Muscle layer of duodenum (tissue), 2 donors: ENCODE data around the gene TES.
"Not testable (repeated sequence)": the region's sequence is repeated elsewhere in the genome, so short reads cannot be mapped to it uniquely, and the experiment has no call there.

Experiments
- H3K27ac ChIP-seq: one replicate; pipeline ENCODE4 v1.7.0; 2013; ENCODE audit warnings: mild to moderate bottlenecking, low read length
- H3K27me3 ChIP-seq: one replicate; pipeline ENCODE4 v1.7.0; 2013; ENCODE audit warnings: low read depth, mild to moderate bottlenecking, control low read depth, low read length
- H3K36me3 ChIP-seq, 2 donors: one replicate each; pipeline ENCODE4 v1.7.0; 2013; ENCODE audit warnings: low read length in 2 of 2, control low read depth in 1 of 2, mild to moderate bottlenecking in 1 of 2; ENCODE audit not compliant: insufficient read depth in 2 of 2, control insufficient read depth in 1 of 2
- H3K4me1 ChIP-seq, 2 donors: one replicate each; pipeline ENCODE4 v1.7.0; 2013; ENCODE audit warnings: low read length in 2 of 2, mild to moderate bottlenecking in 2 of 2, control low read depth in 1 of 2, moderate library complexity in 1 of 2; ENCODE audit not compliant: insufficient read depth in 2 of 2, control insufficient read depth in 1 of 2
- H3K4me3 ChIP-seq, 2 donors: one replicate each; pipeline ENCODE4 v1.7.0; 2013; ENCODE audit warnings: low read length in 2 of 2, low read depth in 1 of 2, mild to moderate bottlenecking in 1 of 2
- H3K9me3 ChIP-seq, 2 donors: one replicate each; pipeline ENCODE4 v1.7.0; 2013; ENCODE audit warnings: low read length in 2 of 2, control low read depth in 1 of 2, mild to moderate bottlenecking in 1 of 2; ENCODE audit not compliant: control insufficient read depth in 1 of 2
- donor health status: healthy.

TES gene

GRCh38 chr7:116292381-116292780, 82.0 kb downstream of the TES start:
- no peaks in the 10 kb centered on the region for H3K27me3 ChIP-seq
- H3K36me3 ChIP-seq = no peaks in the 10 kb centered on the region
- no peaks in the 10 kb centered on the region for H3K9me3 ChIP-seq
- no peak overlapping the region for H3K4me3 ChIP-seq
- no peaks in the 10 kb centered on the region for H3K4me1 ChIP-seq
- no peak overlapping the region for H3K27ac ChIP-seq

- Histone ChIP-seq H3K4me3 (no peak overlapping the region), H3K36me3 (no peaks in the 10 kb centered on the region), H3K4me1 (no peaks in the 10 kb centered on the region), H3K27me3 (no peaks in the 10 kb centered on the region), H3K9me3 (no peaks in the 10 kb centered on the region), H3K27ac (no peak overlapping the region)
Measured at GRCh38 chr7:116293139-116293538, 82.8 kb downstream of the TES start.

GRCh38 chr7:116293633-116294032, 83.3 kb downstream of the TES start:
- no peaks in the 10 kb centered on the region for H3K27me3 ChIP-seq
- H3K27ac ChIP-seq = no peak overlapping the region
- peaks cover 0 to 2% of the 10 kb centered on the region in 2 donors for H3K9me3 ChIP-seq
- no peaks in the 10 kb centered on the region for H3K4me1 ChIP-seq
- H3K4me3 ChIP-seq = no peak overlapping the region
- no peaks in the 10 kb centered on the region for H3K36me3 ChIP-seq

- H3K27me3 ChIP-seq, H3K4me1 ChIP-seq, H3K4me3 ChIP-seq, H3K36me3 ChIP-seq, H3K27ac ChIP-seq, H3K9me3 ChIP-seq: not testable (repeated sequence)
Measured at GRCh38 chr7:116295903-116296302, 85.6 kb downstream of the TES start.

GRCh38 chr7:116298055-116298454, 87.7 kb downstream of the TES start:
- no peak overlapping the region for H3K27ac ChIP-seq
- H3K4me3 ChIP-seq = no peak overlapping the region

GRCh38 chr7:116298576-116298975, 88.2 kb downstream of the TES start:
- H3K36me3 ChIP-seq = no peaks in the 10 kb centered on the region
- H3K4me1 ChIP-seq = no peaks in the 10 kb centered on the region
- H3K9me3 ChIP-seq = peaks cover 0 to 3% of the 10 kb centered on the region in 2 donors
- H3K27ac ChIP-seq = no peak overlapping the region
- H3K27me3 ChIP-seq = no peaks in the 10 kb centered on the region
- H3K4me3 ChIP-seq = no peak overlapping the region

More at GRCh38 chr7:116298055-116298454, 87.7 kb downstream of the TES start:
- no peaks in the 10 kb centered on the region for H3K27me3 ChIP-seq
- H3K36me3 ChIP-seq = no peaks in the 10 kb centered on the region
- peaks cover 0 to 3% of the 10 kb centered on the region in 2 donors for H3K9me3 ChIP-seq
- no peaks in the 10 kb centered on the region for H3K4me1 ChIP-seq

- H3K27ac ChIP-seq = no peak overlapping the region
- H3K36me3 ChIP-seq = no peaks in the 10 kb centered on the region
- no peaks in the 10 kb centered on the region for H3K9me3 ChIP-seq
- H3K4me3 ChIP-seq = no peak overlapping the region
- peaks cover 0 to 4% of the 10 kb centered on the region in 2 donors for H3K4me1 ChIP-seq
- H3K27me3 ChIP-seq = no peaks in the 10 kb centered on the region
Measured at GRCh38 chr7:116305485-116306408, 95.4 kb downstream of the TES start.

GRCh38 chr7:116306409-116307048, 96.2 kb downstream of the TES start:
- Histone ChIP-seq H3K4me3 (no peak overlapping the region), H3K27me3 (no peaks in the 10 kb centered on the region), H3K4me1 (peaks cover 0 to 4% of the 10 kb centered on the region in 2 donors), H3K27ac (no peak overlapping the region), H3K9me3 (no peaks in the 10 kb centered on the region), H3K36me3 (no peaks in the 10 kb centered on the region)

GRCh38 chr7:116307253-116307652, 96.9 kb downstream of the TES start:
- no peaks in the 10 kb centered on the region for H3K9me3 ChIP-seq
- H3K27ac ChIP-seq = no peak overlapping the region
- H3K27me3 ChIP-seq = no peaks in the 10 kb centered on the region
- H3K4me3 ChIP-seq = no peak overlapping the region
- no peaks in the 10 kb centered on the region for H3K36me3 ChIP-seq
- peaks cover 0 to 4% of the 10 kb centered on the region in 2 donors for H3K4me1 ChIP-seq
